ENCODE results near the gene SPO11. TPM values are rescaled to one million over a fixed set of nuclear protein-coding genes. Genes with fewer than 3 reads are reported as not detected.

The SPO11 gene
- total RNA-seq, 1 donor from 2014 or later: not detected

GRCh38 chr20:57387463-57387862, 57.9 kb downstream of the SPO11 start:
- Mint-ChIP-seq H3K4me3 (no peak overlapping the region), H3K27me3 (no peaks in the 10 kb centered on the region)
- TF ChIP-seq CTCF (conservative IDR thresholded peaks at IDR 0.05): no peak

DNA sequence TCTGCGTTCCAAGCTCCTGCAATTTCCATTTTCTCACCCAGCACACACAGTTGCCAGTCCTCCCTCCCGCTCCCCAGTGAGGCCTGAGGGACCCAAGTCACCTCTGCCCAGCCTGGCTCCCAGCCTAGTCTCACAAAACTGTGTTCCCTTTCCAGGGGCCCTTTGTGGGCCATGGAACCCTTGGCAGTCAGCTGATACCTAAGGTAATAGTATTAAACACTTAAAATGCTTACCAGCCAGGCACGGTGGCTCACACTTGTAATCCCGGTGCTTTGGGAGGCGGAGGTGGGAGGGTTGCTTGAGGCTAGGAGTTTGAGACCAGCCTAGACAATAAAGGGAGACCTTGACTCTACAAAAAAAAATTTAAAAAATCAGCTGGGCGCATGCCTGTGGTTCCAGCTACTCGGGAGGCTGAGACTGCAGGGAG, 58.4 kb downstream of the SPO11 start:
- no peak overlapping the region for H3K27ac Mint-ChIP-seq
- H3K27me3 Mint-ChIP-seq: no peaks in the 10 kb centered on the region
- H3K4me1 Mint-ChIP-seq (ENCODE audit: unreplicated experiment): peaks cover 6% of the 10 kb centered on the region
- no peak for TF ChIP-seq CTCF (conservative IDR thresholded peaks at IDR 0.05)
- H3K4me3 Mint-ChIP-seq: no peak overlapping the region
- DNase-seq (ENCODE audit: extremely low spot score, unreplicated experiment): no peak
- H3K36me3 Mint-ChIP-seq: no peaks in the 10 kb centered on the region
- H3K9me3 Mint-ChIP-seq: no peaks in the 10 kb centered on the region

More at GRCh38 chr20:57387463-57387862, 57.9 kb downstream of the SPO11 start:
- peak; percentile 63 for DNase-seq (ENCODE audit: extremely low spot score, unreplicated experiment)
- Mint-ChIP-seq H3K27ac (no peak overlapping the region), H3K9me3 (no peaks in the 10 kb centered on the region), H3K4me1 (ENCODE audit: unreplicated experiment) (peaks cover 4% of the 10 kb centered on the region), H3K36me3 (no peaks in the 10 kb centered on the region)

DNA sequence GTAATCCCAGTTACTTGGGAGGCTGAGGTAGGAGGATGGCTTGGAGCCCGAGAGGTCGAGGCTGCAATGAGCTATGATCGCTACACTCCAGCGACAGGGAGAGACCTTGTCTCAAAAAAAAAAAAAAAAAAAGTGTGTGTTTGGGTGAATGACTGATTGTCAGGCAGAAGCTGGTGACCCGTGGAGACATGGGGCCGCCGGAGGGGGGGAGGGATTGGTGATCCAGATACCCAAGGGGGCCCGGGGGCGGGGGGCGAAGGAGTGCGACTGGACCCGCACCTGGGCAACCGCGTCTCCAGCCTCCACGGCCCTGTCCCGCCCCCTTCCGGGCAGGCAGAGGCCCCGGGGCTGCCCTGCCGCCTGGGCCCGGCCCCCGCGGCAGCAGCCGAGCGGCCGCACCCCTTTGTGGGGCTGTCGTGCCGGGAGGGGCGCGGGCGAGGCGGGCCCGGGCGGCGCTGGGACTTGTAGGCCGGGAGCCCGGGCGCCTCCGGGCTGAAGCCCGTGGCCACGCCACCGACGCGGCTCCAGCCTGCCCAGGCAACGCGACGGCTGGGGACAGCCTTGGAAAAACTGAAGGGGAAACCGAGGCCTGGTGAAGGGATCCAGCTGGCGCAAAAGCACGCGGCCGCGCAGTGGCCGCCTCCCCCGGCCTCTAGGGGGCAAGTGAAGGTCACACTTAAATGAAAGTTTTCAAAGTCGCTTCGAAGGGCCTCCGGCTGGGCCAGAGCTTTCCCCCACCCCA, 59.5 kb downstream of the SPO11 start:
- Mint-ChIP-seq H3K9me3 (no peaks in the 10 kb centered on the region), H3K4me1 (ENCODE audit: unreplicated experiment) (peaks cover 17% of the 10 kb centered on the region), H3K4me3 (peak overlapping the region; percentile 82), H3K36me3 (no peaks in the 10 kb centered on the region), H3K27ac (peak overlapping the region; percentile 69), H3K27me3 (no peaks in the 10 kb centered on the region)
- peak; percentile 59 for TF ChIP-seq CTCF (conservative IDR thresholded peaks at IDR 0.05)
- peak; percentile 74 for DNase-seq (ENCODE audit: extremely low spot score, unreplicated experiment)

GRCh38 chr20:57389695-57390603, 60.3 kb downstream of the SPO11 start:
- peak overlapping the region; percentile 88 for H3K27ac Mint-ChIP-seq
- peak overlapping the region; percentile 86 for H3K4me3 Mint-ChIP-seq
- no peaks in the 10 kb centered on the region for H3K27me3 Mint-ChIP-seq
- TF ChIP-seq CTCF (conservative IDR thresholded peaks at IDR 0.05): peak; percentile 10
- no peaks in the 10 kb centered on the region for H3K9me3 Mint-ChIP-seq
- no peak for DNase-seq (ENCODE audit: extremely low spot score, unreplicated experiment)
- peaks cover 19% of the 10 kb centered on the region for H3K4me1 Mint-ChIP-seq (ENCODE audit: unreplicated experiment)
- no peaks in the 10 kb centered on the region for H3K36me3 Mint-ChIP-seq

- DNase-seq (ENCODE audit: extremely low spot score, unreplicated experiment): peak; percentile 85
- H3K36me3 Mint-ChIP-seq: peaks cover 1% of the 10 kb centered on the region
- no peak for TF ChIP-seq CTCF (conservative IDR thresholded peaks at IDR 0.05)
- no peaks in the 10 kb centered on the region for H3K27me3 Mint-ChIP-seq
- H3K4me3 Mint-ChIP-seq: peak within 1 kb of the TSS; percentile 89
- peak within 1 kb of the TSS; percentile 88 for H3K27ac Mint-ChIP-seq
- peaks cover 20% of the 10 kb centered on the region for H3K4me1 Mint-ChIP-seq (ENCODE audit: unreplicated experiment)
- H3K9me3 Mint-ChIP-seq: no peaks in the 10 kb centered on the region
Measured at GRCh38 chr20:57390604-57391438, 61.2 kb downstream of the SPO11 start, which contains the start of gene RBM38. Gene RBM38 (plus strand): TSS chr20:57391396. CDS start chr20:57391582, 186 bp downstream.

Measured in type B pancreatic cell (in vitro differentiated cells).